ENCODE data around the gene CEACAM19. TPM values are rescaled to one million over a fixed set of nuclear protein-coding genes. Genes with fewer than 3 reads are reported as not detected.
"Not testable (repeated sequence)": the region's sequence is repeated elsewhere in the genome, so short reads cannot be mapped to it uniquely, and the experiment has no call there.

The CEACAM19 gene
- total and polyA plus RNA-seq, 2 donors (not counting 1 experiment from before 2014, with no cell fraction given), result 7.8 to 9.9 TPM

DNA sequence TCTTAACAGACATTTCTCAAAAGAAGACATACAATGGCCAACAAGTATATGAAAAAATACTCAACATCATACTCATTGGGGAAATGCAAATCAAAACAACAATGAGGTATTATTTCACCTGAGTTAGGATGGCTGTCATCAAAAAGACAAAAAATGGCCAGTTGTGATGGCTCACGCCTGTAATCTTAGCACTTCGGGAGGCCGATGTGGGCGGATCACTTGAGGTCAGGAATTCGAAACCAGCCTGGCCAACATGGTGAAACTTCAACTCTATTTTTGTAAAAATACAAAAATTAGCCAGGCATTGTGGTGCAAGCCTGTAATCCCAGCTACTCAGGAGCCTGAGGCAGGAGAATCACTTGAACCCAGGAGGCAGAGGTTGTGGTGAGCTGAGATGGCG lies 49.7 kb downstream of the CEACAM19 start:
- peak in 1 of 2 donors; percentile 41 for DNase-seq (ENCODE audit: low read depth in 2 of 2)
- H3K4me1 ChIP-seq (ENCODE audit: control insufficient read depth, extremely low read depth, insufficient read depth, low read length), result peaks cover 10% of the 10 kb centered on the region

DNA sequence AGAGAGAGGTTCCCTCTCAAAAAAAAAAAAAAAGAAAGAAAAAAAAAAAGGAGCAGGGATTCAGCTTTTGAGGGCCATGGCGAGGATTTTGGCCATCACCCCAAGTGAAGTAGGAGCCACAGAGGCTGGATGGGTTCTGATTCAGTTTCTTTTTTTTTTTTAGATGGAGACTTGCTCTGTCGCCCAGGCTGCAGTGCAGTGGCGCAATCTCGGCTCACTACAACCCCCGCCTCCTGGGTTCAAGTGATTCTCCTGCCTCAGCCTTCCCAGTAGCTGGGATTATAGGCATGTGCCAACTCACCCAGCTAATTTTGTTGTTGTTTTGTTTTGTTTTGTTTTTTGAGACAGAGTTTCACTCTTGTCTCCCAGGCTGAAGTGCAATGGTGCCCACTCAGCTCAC lies 50.1 kb downstream of the CEACAM19 start:
- not testable (repeated sequence) for H3K36me3 ChIP-seq (ENCODE audit: control insufficient read depth, insufficient read depth, low read length); DNase-seq (ENCODE audit: low read depth in 2 of 2)

More for the DNA sequence above, 49.7 kb downstream of the CEACAM19 start:
- Histone ChIP-seq H3K27me3 (ENCODE audit: control insufficient read depth, insufficient read depth, low read length) (no peaks in the 10 kb centered on the region), H3K4me2 (ENCODE audit: extremely low read depth, insufficient read depth, low read length) (no peak overlapping the region), H3K4me3 (replicated peaks in 1 of 4; ENCODE audit: control extremely low read depth in 1 of 4, insufficient read depth in 1 of 4, low read depth in 3 of 4, low read length in 4 of 4) (no peak overlapping the region), H3K27ac (ENCODE audit: insufficient read depth, low read length) (no peak overlapping the region), H3K9me3 (ENCODE audit: control insufficient read depth, insufficient read depth, low read depth, low read length) (no peaks in the 10 kb centered on the region), H3K36me3 (ENCODE audit: control insufficient read depth, insufficient read depth, low read length) (no peaks in the 10 kb centered on the region), H3K79me2 (ENCODE audit: control insufficient read depth, insufficient read depth, low read length) (no peaks in the 10 kb centered on the region), H3K9ac (ENCODE audit: insufficient read depth, low read length) (no peak overlapping the region), H2AFZ (ENCODE audit: low read length) (no peak overlapping the region), H4K20me1 (ENCODE audit: control insufficient read depth, extremely low read depth, insufficient read depth, low read length) (no peaks in the 10 kb centered on the region)
- no peak for TF ChIP-seq EZH2 (IDR thresholded peaks at IDR 0.05; ENCODE audit: low read length, missing control alignments)
- no peak for TF ChIP-seq CTCF (conservative IDR thresholded peaks at IDR 0.05 in 1 of 2, IDR thresholded peaks at IDR 0.05 in 1 of 2; ENCODE audit: low read depth in 1 of 2, low read length in 2 of 2)

GRCh38 chr19:44722131-44723121 lies 51.1 kb downstream of the CEACAM19 start:
- Histone ChIP-seq H3K36me3 (ENCODE audit: control insufficient read depth, insufficient read depth, low read length) (no peaks in the 10 kb centered on the region), H3K27ac (ENCODE audit: insufficient read depth, low read length) (no peak overlapping the region), H3K27me3 (ENCODE audit: control insufficient read depth, insufficient read depth, low read length) (no peaks in the 10 kb centered on the region), H3K9me3 (ENCODE audit: control insufficient read depth, insufficient read depth, low read depth, low read length) (no peaks in the 10 kb centered on the region), H3K4me1 (ENCODE audit: control insufficient read depth, extremely low read depth, insufficient read depth, low read length) (peaks cover 10% of the 10 kb centered on the region), H4K20me1 (ENCODE audit: control insufficient read depth, extremely low read depth, insufficient read depth, low read length) (no peaks in the 10 kb centered on the region), H3K4me3 (replicated peaks in 1 of 4; ENCODE audit: control extremely low read depth in 1 of 4, insufficient read depth in 1 of 4, low read depth in 3 of 4, low read length in 4 of 4) (no peak overlapping the region), H3K9ac (ENCODE audit: insufficient read depth, low read length) (no peak overlapping the region), H3K79me2 (ENCODE audit: control insufficient read depth, insufficient read depth, low read length) (no peaks in the 10 kb centered on the region), H3K4me2 (ENCODE audit: extremely low read depth, insufficient read depth, low read length) (no peak overlapping the region), H2AFZ (ENCODE audit: low read length) (no peak overlapping the region)
- TF ChIP-seq CTCF (conservative IDR thresholded peaks at IDR 0.05 in 1 of 2, IDR thresholded peaks at IDR 0.05 in 1 of 2; ENCODE audit: low read depth in 1 of 2, low read length in 2 of 2), result no peak
- TF ChIP-seq EZH2 (IDR thresholded peaks at IDR 0.05; ENCODE audit: low read length, missing control alignments), result no peak
- no peak for DNase-seq (ENCODE audit: low read depth in 2 of 2)

More for the DNA sequence above, 50.1 kb downstream of the CEACAM19 start:
- H2AFZ ChIP-seq (ENCODE audit: low read length); H3K27me3 ChIP-seq (ENCODE audit: control insufficient read depth, insufficient read depth, low read length); H3K79me2 ChIP-seq (ENCODE audit: control insufficient read depth, insufficient read depth, low read length); H3K9ac ChIP-seq (ENCODE audit: insufficient read depth, low read length); H3K4me2 ChIP-seq (ENCODE audit: extremely low read depth, insufficient read depth, low read length); H4K20me1 ChIP-seq (ENCODE audit: control insufficient read depth, extremely low read depth, insufficient read depth, low read length); H3K9me3 ChIP-seq (ENCODE audit: control insufficient read depth, insufficient read depth, low read depth, low read length); H3K27ac ChIP-seq (ENCODE audit: insufficient read depth, low read length); H3K4me3 ChIP-seq (replicated peaks in 1 of 4; ENCODE audit: control extremely low read depth in 1 of 4, insufficient read depth in 1 of 4, low read depth in 3 of 4, low read length in 4 of 4): not testable (repeated sequence)
- H3K4me1 ChIP-seq (ENCODE audit: control insufficient read depth, extremely low read depth, insufficient read depth, low read length), result peaks cover 10% of the 10 kb centered on the region
